Measurements from ENCODE around the gene GNG12. TPM values are rescaled to one million over a fixed set of nuclear protein-coding genes. Genes with fewer than 3 reads are reported as not detected.
"Not testable (repeated sequence)": the region's sequence is repeated elsewhere in the genome, so short reads cannot be mapped to it uniquely, and the experiment has no call there.

The GNG12 gene
- polyA plus RNA-seq, 3 donors, result 0.03 TPM; not detected in 2

DNA sequence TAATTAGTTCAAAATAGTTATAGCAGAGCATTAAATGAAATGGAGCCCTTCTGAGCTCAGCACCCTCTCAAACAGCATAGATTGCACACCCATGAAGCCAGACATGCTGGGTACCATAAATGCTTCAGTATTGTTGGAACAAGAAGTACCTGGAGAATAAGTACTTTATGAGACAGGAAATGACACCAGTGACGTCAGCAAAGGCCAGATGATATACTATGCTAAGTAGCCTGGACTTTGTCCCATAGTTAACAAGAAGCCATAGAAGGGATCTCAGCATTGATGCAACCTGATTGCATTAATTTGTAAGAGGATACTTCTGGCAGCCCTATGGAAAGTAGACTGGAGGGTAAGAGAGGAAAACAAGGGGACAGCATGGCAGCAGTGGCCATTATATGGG is 164.6 kb downstream of the GNG12 start:
- no peaks in the 10 kb centered on the region for H3K36me3 ChIP-seq (replicated peaks in 1 of 2; ENCODE audit: control insufficient read depth in 1 of 2, insufficient read depth in 2 of 2, low read length in 2 of 2)
- DNase-seq, result no peak
- WGBS (ENCODE audit: insufficient coverage), result 78% methylated on average over 1 of the region's 1 CpG
- no peaks in the 10 kb centered on the region for H3K79me2 ChIP-seq (ENCODE audit: insufficient read depth, low read length)
- H3K27ac ChIP-seq (ENCODE audit: low read depth in 1 of 2, low read length in 2 of 2), result no peak overlapping the region
- no peaks in the 10 kb centered on the region for H3K27me3 ChIP-seq (ENCODE audit: control insufficient read depth in 2 of 2, insufficient read depth in 2 of 2, low read length in 2 of 2)
- Mint-ChIP-seq H3K27me3 (ENCODE audit: low read depth in 3 of 3) (peaks cover 0 to 2% (median 1%) of the 10 kb centered on the region in 3 donors), H3K36me3 (no peaks in the 10 kb centered on the region), H3K4me3 (no peak overlapping the region), H3K27ac (no peak overlapping the region), H3K9me3 (no peaks in the 10 kb centered on the region), H3K4me1 (no peaks in the 10 kb centered on the region)
- H4K20me1 ChIP-seq (ENCODE audit: insufficient read depth, low read length), result no peaks in the 10 kb centered on the region
- no peak overlapping the region for H3K4me2 ChIP-seq (replicated peaks; ENCODE audit: extremely low read depth, low read length, poor library complexity, severe bottlenecking)
- TF ChIP-seq, protein P1, sequence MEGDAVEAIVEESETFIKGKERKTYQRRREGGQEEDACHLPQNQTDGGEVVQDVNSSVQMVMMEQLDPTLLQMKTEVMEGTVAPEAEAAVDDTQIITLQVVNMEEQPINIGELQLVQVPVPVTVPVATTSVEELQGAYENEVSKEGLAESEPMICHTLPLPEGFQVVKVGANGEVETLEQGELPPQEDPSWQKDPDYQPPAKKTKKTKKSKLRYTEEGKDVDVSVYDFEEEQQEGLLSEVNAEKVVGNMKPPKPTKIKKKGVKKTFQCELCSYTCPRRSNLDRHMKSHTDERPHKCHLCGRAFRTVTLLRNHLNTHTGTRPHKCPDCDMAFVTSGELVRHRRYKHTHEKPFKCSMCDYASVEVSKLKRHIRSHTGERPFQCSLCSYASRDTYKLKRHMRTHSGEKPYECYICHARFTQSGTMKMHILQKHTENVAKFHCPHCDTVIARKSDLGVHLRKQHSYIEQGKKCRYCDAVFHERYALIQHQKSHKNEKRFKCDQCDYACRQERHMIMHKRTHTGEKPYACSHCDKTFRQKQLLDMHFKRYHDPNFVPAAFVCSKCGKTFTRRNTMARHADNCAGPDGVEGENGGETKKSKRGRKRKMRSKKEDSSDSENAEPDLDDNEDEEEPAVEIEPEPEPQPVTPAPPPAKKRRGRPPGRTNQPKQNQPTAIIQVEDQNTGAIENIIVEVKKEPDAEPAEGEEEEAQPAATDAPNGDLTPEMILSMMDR (IDR thresholded peaks at IDR 0.05), result no peak
- H3K9ac ChIP-seq (ENCODE audit: insufficient read depth, low read length, poor library complexity, severe bottlenecking), result no peak overlapping the region
- H2AFZ ChIP-seq (ENCODE audit: insufficient read depth, low read depth, low read length, poor library complexity, severe bottlenecking), result no peak overlapping the region
- intact Hi-C loops (cut with micrococcal nuclease), result no loop called here
- no peak overlapping the region for H3K4me3 ChIP-seq (replicated peaks in 1 of 3; ENCODE audit: low read depth in 2 of 3, low read length in 3 of 3)
- H3K9me3 ChIP-seq (replicated peaks in 1 of 2; ENCODE audit: control insufficient read depth in 1 of 2, insufficient read depth in 1 of 2, low read length in 2 of 2), result no peaks in the 10 kb centered on the region
- no peaks in the 10 kb centered on the region for H3K4me1 ChIP-seq (ENCODE audit: control insufficient read depth in 1 of 2, insufficient read depth in 2 of 2, low read length in 2 of 2)

DNA sequence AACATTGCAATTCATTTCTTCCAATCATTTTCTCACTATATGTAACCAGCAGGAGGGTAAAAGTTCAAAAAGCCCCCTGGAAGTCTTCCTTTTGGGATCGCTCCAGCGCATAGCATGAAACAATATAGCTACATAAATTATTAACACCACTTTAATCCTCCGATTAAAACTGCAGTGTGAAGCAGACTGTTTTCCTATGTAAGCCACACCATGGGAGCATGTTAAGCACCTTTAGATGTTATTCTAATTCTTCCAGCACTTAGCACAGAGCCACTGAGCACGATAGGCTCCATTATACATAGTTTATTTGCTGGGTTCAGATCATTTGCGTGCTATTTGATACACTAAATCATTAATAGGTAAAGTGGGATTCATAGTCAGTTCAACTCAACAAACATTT is 166.6 kb downstream of the GNG12 start:
- Histone ChIP-seq H3K4me2 (replicated peaks; ENCODE audit: extremely low read depth, low read length, poor library complexity, severe bottlenecking) (no peak overlapping the region), H3K9me3 (replicated peaks in 1 of 2; ENCODE audit: control insufficient read depth in 1 of 2, insufficient read depth in 1 of 2, low read length in 2 of 2) (no peaks in the 10 kb centered on the region), H3K4me1 (ENCODE audit: control insufficient read depth in 1 of 2, insufficient read depth in 2 of 2, low read length in 2 of 2) (no peaks in the 10 kb centered on the region), H3K4me3 (replicated peaks in 1 of 3; ENCODE audit: low read depth in 2 of 3, low read length in 3 of 3) (no peak overlapping the region), H3K9ac (ENCODE audit: insufficient read depth, low read length, poor library complexity, severe bottlenecking) (no peak overlapping the region), H4K20me1 (ENCODE audit: insufficient read depth, low read length) (no peaks in the 10 kb centered on the region), H3K36me3 (replicated peaks in 1 of 2; ENCODE audit: control insufficient read depth in 1 of 2, insufficient read depth in 2 of 2, low read length in 2 of 2) (no peaks in the 10 kb centered on the region), H3K27ac (ENCODE audit: low read depth in 1 of 2, low read length in 2 of 2) (no peak overlapping the region), H3K27me3 (ENCODE audit: control insufficient read depth in 2 of 2, insufficient read depth in 2 of 2, low read length in 2 of 2) (no peaks in the 10 kb centered on the region), H3K79me2 (ENCODE audit: insufficient read depth, low read length) (no peaks in the 10 kb centered on the region), H2AFZ (ENCODE audit: insufficient read depth, low read depth, low read length, poor library complexity, severe bottlenecking) (no peak overlapping the region)
- H3K4me3 Mint-ChIP-seq, result no peak overlapping the region
- 100% methylated on average over 3 of the region's 5 CpGs for WGBS (ENCODE audit: insufficient coverage)
- no peaks in the 10 kb centered on the region for H3K9me3 Mint-ChIP-seq
- TF ChIP-seq, protein P1 (IDR thresholded peaks at IDR 0.05), result no peak
- no peak overlapping the region for H3K27ac Mint-ChIP-seq
- intact Hi-C loops (cut with micrococcal nuclease), result no loop called here
- DNase-seq, result no peak
- H3K36me3 Mint-ChIP-seq, result no peaks in the 10 kb centered on the region
- no peaks in the 10 kb centered on the region for H3K27me3 Mint-ChIP-seq (ENCODE audit: low read depth in 3 of 3)
- no peaks in the 10 kb centered on the region for H3K4me1 Mint-ChIP-seq

DNA sequence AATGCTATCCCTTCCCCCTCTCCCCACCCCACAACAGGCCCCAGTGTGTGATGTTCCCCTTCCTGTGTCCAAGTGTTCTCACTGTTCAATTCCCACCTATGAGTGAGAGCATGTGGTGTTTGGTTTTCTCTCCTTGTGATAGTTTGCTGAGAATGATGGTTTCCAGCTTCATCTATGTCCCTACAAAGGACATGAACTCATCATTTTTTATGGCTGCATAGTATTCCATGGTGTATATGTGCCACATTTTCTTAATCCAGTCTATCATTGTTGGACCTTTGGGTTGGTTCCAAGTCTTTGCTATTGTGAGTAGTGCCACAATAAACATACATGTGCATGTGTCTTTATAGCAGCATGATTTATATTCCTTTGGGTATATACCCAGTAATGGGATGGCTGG is 168.0 kb downstream of the GNG12 start:
- H3K27me3 Mint-ChIP-seq (ENCODE audit: low read depth in 3 of 3); H3K36me3 ChIP-seq (replicated peaks in 1 of 2; ENCODE audit: control insufficient read depth in 1 of 2, insufficient read depth in 2 of 2, low read length in 2 of 2); intact Hi-C loops (cut with micrococcal nuclease); H2AFZ ChIP-seq (ENCODE audit: insufficient read depth, low read depth, low read length, poor library complexity, severe bottlenecking); H4K20me1 ChIP-seq (ENCODE audit: insufficient read depth, low read length); H3K27ac ChIP-seq (ENCODE audit: low read depth in 1 of 2, low read length in 2 of 2); H3K27ac Mint-ChIP-seq; H3K4me1 ChIP-seq (ENCODE audit: control insufficient read depth in 1 of 2, insufficient read depth in 2 of 2, low read length in 2 of 2); H3K27me3 ChIP-seq (ENCODE audit: control insufficient read depth in 2 of 2, insufficient read depth in 2 of 2, low read length in 2 of 2); H3K9me3 ChIP-seq (replicated peaks in 1 of 2; ENCODE audit: control insufficient read depth in 1 of 2, insufficient read depth in 1 of 2, low read length in 2 of 2); H3K9me3 Mint-ChIP-seq; H3K4me3 ChIP-seq (replicated peaks in 1 of 3; ENCODE audit: low read depth in 2 of 3, low read length in 3 of 3); H3K9ac ChIP-seq (ENCODE audit: insufficient read depth, low read length, poor library complexity, severe bottlenecking); H3K4me1 Mint-ChIP-seq; H3K4me3 Mint-ChIP-seq; H3K36me3 Mint-ChIP-seq; H3K4me2 ChIP-seq (replicated peaks; ENCODE audit: extremely low read depth, low read length, poor library complexity, severe bottlenecking); H3K79me2 ChIP-seq (ENCODE audit: insufficient read depth, low read length); DNase-seq: not testable (repeated sequence)

Data from CD14-positive monocyte (primary cell).